GM18861 (cell line): ENCODE data around the gene PAK6.

Source experiments
- ATAC-seq: cut with Tn5 transposase; IDR thresholded peaks from one replicate; pipeline ENCODE4 v1.9.1; 2021; ENCODE audit not compliant: unreplicated experiment

The PAK6 gene

GRCh38 chr15:40238532-40239403, at the start of gene PAK6:
PAK6 (plus strand) TSS chr15:40239063; CDS start chr15:40264786, 25,723 bp downstream.
- no peak for ATAC-seq

- ATAC-seq, result no peak
These were observed 48.3 kb upstream of the PAK6 start for GRCh38 chr15:40190591-40190990.

DNA sequence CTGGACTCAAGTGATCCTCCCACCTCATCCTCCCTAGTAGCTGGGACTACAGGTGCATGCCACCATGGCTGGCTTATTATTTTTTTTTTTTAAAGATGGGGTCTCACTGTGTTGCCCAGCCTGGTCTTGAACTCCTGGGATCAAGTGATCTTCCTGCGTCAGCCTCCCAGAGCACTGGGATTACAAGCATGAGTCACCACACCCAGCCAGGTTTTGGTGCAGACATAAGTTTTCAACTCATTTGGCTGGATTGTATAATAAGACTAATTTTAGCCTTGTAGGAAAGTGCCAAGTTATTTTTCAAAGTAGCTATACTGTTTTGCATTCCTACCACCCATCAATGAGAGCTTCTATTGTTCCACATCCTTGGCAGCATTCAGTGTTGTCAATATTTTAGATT, 45.9 kb upstream of the PAK6 start:
- no peak for ATAC-seq

- ATAC-seq, result no peak
These were observed 41.4 kb upstream of the PAK6 start for GRCh38 chr15:40197434-40197833.

DNA sequence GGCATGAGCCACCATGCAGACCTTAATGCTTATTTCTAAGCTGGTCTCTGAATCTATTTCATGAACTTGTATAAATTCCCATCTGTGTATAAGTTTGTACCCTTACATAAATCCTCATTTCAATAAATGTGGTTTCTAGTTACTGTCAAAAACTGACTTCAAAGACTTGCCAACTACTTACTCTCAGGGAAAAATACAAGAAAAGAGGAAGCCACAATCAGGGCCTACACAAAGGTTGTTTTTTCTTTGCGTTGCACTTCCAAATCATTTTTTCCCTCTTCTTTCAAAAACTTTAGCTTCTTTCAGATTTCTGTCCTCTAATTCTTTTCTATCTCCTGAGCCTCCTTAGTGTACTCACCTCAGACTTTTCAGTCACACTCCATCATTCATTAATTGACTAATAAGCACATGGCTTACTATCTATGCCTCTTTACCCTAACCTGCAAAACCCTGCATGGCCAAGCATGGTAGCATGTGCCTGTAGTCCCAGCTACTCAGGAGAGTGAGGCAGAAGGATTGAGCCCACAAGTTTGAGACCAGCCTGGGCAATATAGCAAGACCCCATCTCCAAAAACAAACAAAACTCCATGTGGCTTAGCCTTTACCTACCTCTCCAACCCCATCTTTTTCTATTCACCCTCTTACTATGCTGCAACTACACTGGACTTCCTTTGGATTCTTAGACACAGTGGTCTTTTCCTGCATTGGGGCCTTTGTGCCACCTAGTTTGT, 40.3 kb upstream of the PAK6 start:
- no peak for ATAC-seq

DNA sequence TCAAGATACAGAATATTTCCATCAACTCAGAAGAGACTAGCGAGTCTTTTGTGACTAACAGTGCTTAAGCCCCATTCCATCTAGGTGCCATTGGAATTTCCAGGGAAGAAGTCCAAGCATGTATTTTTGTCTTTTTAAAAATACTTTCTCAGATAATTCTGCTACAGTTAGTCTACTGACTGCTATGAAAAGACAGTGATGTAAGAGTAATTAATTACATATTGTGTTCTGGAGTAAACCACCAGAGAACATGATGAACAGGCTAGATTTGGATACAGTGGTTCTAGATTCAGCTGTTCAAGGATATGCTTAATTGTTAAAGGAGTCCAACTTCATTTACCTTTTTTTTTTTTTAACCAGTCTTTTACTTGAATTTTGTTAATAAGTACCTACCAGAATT, 34.8 kb upstream of the PAK6 start:
- ATAC-seq, result no peak

DNA sequence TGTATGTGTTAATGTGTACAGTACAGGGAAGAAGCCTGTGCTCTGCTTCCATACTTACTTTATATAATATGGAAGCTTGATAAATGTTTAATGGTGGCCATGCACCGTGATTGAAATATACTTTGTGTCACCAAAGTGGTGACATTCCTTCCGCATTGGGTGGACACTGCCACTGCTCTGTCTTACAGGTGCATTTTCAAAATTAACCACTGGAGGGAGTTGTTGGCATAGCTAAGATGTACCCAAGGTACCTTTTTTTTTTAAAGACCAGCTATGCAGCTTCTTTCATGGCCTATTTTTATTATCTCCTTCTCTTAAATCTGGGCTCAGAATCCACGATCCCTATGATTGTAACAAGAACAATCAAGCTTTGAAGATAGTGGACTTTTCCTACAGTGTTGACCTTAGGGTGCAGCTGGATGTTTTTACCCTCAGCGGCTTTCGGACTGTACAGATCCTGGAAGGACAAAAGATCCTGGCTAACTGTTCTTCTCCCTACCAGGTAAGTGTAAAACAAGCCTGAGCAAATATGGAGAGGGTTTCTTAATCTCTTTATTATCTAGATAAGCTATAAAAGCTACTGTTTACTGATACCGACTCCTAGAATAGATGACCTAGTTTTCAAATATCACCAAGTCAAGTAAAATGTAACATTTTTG, 21.6 kb upstream of the PAK6 start:
- ATAC-seq, result peak; percentile 64

DNA sequence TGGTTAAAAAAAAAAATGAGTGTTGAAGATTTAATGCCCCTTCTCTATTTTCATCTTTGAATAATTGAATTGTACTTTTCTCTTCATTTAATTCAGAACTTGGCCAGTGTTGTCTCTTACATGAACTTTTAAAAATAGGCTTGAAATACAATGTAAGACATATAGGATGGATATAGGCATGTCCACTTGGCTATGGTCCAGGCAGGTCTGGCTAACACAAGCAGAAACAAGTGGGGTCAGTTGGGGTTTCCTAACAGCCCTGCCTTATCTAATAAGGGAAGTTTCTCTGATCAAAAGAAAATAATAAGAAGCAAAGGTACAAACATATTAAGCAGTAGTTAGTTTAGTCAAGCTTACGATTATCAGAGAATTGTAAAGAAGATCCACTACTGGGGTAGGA, 19.1 kb upstream of the PAK6 start:
- ATAC-seq, result no peak

DNA sequence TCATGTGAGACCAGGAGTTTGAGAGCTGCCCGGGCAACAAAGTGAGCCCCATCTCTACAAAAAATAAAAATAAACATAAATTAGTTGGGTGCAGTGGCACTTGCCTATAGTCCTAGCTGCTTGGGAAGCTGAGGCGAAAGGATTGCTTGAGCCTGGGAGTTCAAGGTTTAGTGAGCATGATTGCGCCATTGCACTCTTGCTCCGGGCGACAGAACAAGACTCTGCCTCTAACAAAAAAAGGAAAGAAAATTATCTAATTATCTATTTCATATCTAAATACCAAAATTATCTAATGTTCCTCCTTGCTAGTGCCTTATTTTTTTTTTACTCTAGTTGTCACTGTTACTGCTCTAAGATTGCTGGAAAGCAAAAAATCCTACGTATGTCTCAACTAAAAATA, 16.7 kb upstream of the PAK6 start:
- ATAC-seq, result no peak

- ATAC-seq, result no peak
These were observed 12.1 kb upstream of the PAK6 start for GRCh38 chr15:40226736-40227135.

- ATAC-seq, result no peak
These were observed 9.5 kb upstream of the PAK6 start for GRCh38 chr15:40229316-40229715.

GRCh38 chr15:40229956-40230355, 8.9 kb upstream of the PAK6 start:
- ATAC-seq, result no peak

DNA sequence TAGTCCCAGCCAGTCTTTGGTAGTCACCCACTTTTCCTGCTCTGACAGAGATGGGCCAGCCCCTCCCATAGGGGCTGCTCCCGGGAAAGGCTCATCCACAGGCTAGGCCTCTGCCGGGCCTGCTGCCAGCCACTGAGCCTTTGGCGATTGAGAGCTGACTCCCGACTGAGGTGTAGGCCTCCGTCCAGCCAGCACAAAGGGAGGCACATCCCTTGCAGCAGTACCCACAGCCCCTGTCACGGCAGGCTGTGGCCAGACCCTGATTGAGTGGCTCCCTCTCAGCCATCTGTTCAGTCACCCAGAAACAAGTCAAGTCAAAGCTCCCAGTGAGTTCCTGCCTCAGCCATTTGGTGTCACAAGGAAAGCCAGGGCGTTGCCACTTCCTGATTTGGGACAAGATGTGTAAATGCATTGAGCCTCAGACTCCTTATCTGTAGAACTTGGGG, 6.2 kb upstream of the PAK6 start:
- no peak for ATAC-seq

DNA sequence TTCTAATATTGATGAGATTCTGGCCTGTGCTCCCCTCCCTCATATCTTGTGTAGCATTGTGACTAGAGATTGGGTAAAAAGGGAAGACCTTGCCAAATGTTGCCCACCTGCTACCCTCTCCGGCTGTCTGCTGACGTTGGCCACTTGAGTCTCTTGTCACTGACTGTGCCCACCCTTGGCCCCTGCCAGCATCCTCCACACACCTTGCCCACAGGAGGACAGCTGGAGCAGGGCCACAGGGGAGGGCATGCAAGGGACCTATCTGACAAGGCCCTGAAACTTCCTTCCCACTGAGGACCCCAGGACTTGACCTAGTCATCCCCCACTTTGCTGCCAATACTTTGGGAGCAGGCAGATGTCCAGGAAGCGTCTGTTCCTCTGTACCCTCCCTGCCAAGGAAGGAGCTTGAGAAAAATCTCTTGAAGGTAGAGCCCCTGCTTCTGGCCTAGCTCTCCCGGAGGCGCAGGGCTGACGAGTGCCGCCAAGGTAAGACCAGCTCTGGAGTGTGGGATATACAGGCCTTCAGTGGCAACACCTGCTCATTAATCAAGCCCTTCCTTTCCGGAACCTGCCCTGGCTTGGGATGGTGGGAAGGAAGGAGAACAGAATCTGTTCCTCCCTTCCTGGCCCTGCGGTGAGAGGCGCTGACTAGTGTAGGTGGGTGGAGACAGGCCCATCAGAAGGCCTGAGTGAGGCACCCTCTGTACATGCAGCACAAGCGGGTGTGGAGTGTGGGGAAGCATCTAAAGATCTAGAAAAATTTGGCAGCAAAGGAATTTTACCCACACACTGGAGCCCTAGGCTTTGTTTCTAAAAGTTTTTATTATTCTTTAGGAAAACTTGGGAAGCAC, 4.9 kb upstream of the PAK6 start:
- ATAC-seq, result no peak

GRCh38 chr15:40234783-40235182, 4.1 kb upstream of the PAK6 start:
- no peak for ATAC-seq

DNA sequence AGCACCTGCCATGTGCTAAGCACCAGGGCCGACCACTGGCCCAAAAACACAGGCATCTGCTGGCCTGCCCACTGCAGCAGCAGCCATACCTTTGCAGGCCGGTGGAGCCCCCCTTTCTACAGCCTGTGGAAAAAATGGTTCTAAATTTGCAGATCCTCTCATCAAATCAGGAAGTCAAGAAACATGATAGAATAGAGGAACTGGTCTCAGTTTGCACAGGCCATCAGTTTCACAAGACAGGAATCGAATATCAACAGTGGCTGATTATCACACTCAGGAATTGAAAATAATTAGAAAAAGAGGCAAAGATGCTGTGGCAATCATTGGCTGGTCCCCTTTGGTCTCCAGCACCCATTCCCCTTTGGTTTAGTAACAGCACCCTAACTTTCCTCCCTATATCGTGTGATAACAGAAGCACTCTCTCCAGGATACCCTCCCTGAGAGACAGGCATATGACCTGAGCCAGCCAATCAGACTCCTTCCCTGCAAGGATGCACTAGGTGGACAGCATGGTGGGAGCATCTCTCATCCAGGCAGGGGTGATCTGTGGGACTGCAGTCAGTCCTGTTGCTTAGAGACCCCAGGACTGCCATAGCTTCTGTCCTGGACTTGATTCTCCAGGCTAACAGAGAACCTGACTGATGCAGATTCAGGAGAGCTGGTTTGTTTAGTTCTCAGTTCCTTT, 3.5 kb upstream of the PAK6 start:
- no peak for ATAC-seq

DNA sequence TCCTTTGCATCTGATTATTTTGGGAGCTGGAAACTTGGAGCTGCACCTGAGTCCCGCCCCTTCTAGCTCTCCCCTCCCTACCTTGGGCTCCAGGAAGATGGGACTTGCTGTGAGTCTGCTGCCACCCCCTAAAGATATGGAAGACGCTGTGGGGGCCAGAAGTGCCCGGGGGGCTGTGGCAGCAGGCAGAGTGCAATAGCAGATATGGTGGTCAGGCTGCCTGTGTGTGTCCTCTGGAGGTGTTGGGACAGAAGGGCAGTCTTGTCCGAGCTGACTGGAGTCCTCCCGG, 485 bp downstream of the PAK6 start:
- ATAC-seq, result no peak

GRCh38 chr15:40239693-40240618, 1.1 kb downstream of the PAK6 start:
- no peak for ATAC-seq

GRCh38 chr15:40240619-40241221, 1.9 kb downstream of the PAK6 start:
- ATAC-seq, result no peak
